Testis (tissue), 5 donors: Measurements from ENCODE around the gene EMX2. TPM values are rescaled to one million over a fixed set of nuclear protein-coding genes. Genes with fewer than 3 reads are reported as not detected.
A peak's percentile ranks its signal among the peaks of the same experiment; 100 is the strongest.

Experiments used
- DNase-seq: peaks from one replicate; pipeline ENCODE4 v3.0.0-alpha.2; 2019
- H3K27ac ChIP-seq, 2 donors: fragments of 200-600 bp; sonication (generic); one replicate each; pipeline ENCODE4 v1.5.1; 2019
- H3K27me3 ChIP-seq: fragments of 200-600 bp; sonication (generic); one replicate; pipeline ENCODE4 v1.5.1; 2019
- H3K36me3 ChIP-seq: fragments of 200-600 bp; sonication (generic); one replicate; pipeline ENCODE4 v1.5.1; 2017; ENCODE audit warnings: low read depth; ENCODE audit errors: missing control alignments
- H3K4me1 ChIP-seq: fragments of 200-600 bp; sonication (generic); one replicate; pipeline ENCODE4 v1.5.1; 2019
- H3K4me3 ChIP-seq, 2 donors: fragments of 200-600 bp; sonication (generic); one replicate each; pipeline ENCODE4 v1.5.1; 2017 to 2019
- H3K9me3 ChIP-seq: fragments of 200-600 bp; sonication (generic); one replicate; pipeline ENCODE4 v1.5.1; 2017
- CTCF ChIP-seq, 3 experiments: fragments of 450-650 bp in 2 of 3; fragments of 200-600 bp in 1 of 3; sonication (generic) in 1 of 3; IDR thresholded peaks; one replicate each; pipeline ENCODE4 v1.5.1; 2016 to 2019; ENCODE audit warnings: antibody characterized with exemption in 3 of 3, mild to moderate bottlenecking in 2 of 3, moderate library complexity in 1 of 3
- POLR2A ChIP-seq: fragments of 450-650 bp; IDR thresholded peaks from one replicate; pipeline ENCODE4 v1.6.1; 2017; ENCODE audit warnings: antibody characterized with exemption, mild to moderate bottlenecking, moderate library complexity
- WGBS, 2 donors: methylation state at CpG; one replicate each; pipeline ENCODE4 v1.1.5; 2018; 5-methylcytosine and 5-hydroxymethylcytosine counted together
- intact Hi-C: fragments of 100-400 bp; cut with DNase I; formaldehyde crosslinking; loops from one replicate; pipeline ENCODE4 v1.15.1; 2023; ENCODE audit warnings: low total_unique reads
- long read RNA-seq, 2 donors: transcript quantifications; one replicate each; lab custom pipeline, GENCODE V29; 2026
- polyA plus RNA-seq: library from polyadenylated mRNA; stranded (reverse); fragments of 350-450 nt; fragmentation: Illumina TruSeq; extraction: RNeasy Lipid Tissue Mini Kit (QIAGEN cat#74804); gene quantifications from one replicate; pipeline ENCODE4 v1.2.3, GENCODE V29; 2014; ENCODE audit warnings: low read depth, low replicate concordance; ENCODE audit not compliant: insufficient read depth
- total RNA-seq, 2 donors: library from RNA; depleted of rRNA; stranded (reverse); fragments of >200 nt; gene quantifications; one replicate each; pipeline ENCODE4 v1.2.3, GENCODE V29; 2016

The EMX2 gene
- total RNA-seq (1 to 10 TPM; 1.5 to 1.9 TPM), polyA plus RNA-seq (6.9 TPM)
- long read RNA-seq, donor 1, transcript EMX2-203 (3 exons, 2,897 nt) = major isoform, 19 of 20 reads
- long read RNA-seq, donor 1, partial matches to known transcripts = 0 of 20 reads
- long read RNA-seq, donor 1, other reads (novel, unspliced or antisense) = 0 of 20 reads
- long read RNA-seq, donor 2, transcript EMX2-203 (3 exons, 2,897 nt) = major isoform, 8 of 17 reads
- long read RNA-seq, donor 2, partial matches to known transcripts = 9 of 17 reads
- long read RNA-seq, donor 2, other reads (novel, unspliced or antisense) = 0 of 17 reads

GRCh38 chr10:117542706-117543224 is at the start of gene EMX2:
EMX2 (plus strand) TSS chr10:117542746; CDS start chr10:117543268, 522 bp downstream.
- intact Hi-C loops = loop anchor here (10.0 kb wide), 1 partner anchor 502 kb away; the partner anchor contains the start of gene RAB11FIP2
- WGBS, 2 donors = 1 to 2% methylated on average over 26 of the region's 26 CpGs
- peak within 1 kb of the TSS; percentile 80 to 91 for H3K27ac ChIP-seq
- H3K4me1 ChIP-seq = peaks cover 16% of the 10 kb centered on the region
- no peaks in the 10 kb centered on the region for H3K36me3 ChIP-seq
- H3K27me3 ChIP-seq = peaks cover 4% of the 10 kb centered on the region
- peak within 1 kb of the TSS; percentile 52 to 80 for H3K4me3 ChIP-seq
- no peak for DNase-seq
- no peaks in the 10 kb centered on the region for H3K9me3 ChIP-seq
- no peak for TF ChIP-seq POLR2A
- TF ChIP-seq CTCF (IDR thresholded peaks at IDR 0.05) = no peak

- Histone ChIP-seq H3K9me3 (no peaks in the 10 kb centered on the region), H3K27ac (no peak overlapping the region), H3K4me1 (no peaks in the 10 kb centered on the region), H3K27me3 (no peaks in the 10 kb centered on the region), H3K4me3 (no peak overlapping the region), H3K36me3 (no peaks in the 10 kb centered on the region)
- WGBS, 2 donors = 45 to 55% methylated on average over 5 of the region's 5 CpGs
- DNase-seq = no peak
- intact Hi-C loops = no loop called here
- no peak for TF ChIP-seq CTCF (IDR thresholded peaks at IDR 0.05)
- TF ChIP-seq POLR2A = no peak
Measured at GRCh38 chr10:117496031-117496430, 46.5 kb upstream of the EMX2 start.

- H3K9me3 ChIP-seq = no peaks in the 10 kb centered on the region
- H3K27me3 ChIP-seq = no peaks in the 10 kb centered on the region
- intact Hi-C loops = no loop called here
- H3K4me1 ChIP-seq = no peaks in the 10 kb centered on the region
- no peak overlapping the region for H3K4me3 ChIP-seq
- H3K27ac ChIP-seq = no peak overlapping the region
- no peaks in the 10 kb centered on the region for H3K36me3 ChIP-seq
- 4 to 5% methylated on average over 17 of the region's 17 CpGs for WGBS, 2 donors
- peak; percentile 88 for DNase-seq
- no peak for TF ChIP-seq POLR2A
- TF ChIP-seq CTCF (IDR thresholded peaks at IDR 0.05) = peak; percentile 85 to 93 (median 88)
Measured at GRCh38 chr10:117496616-117497028, 45.9 kb upstream of the EMX2 start.

DNA sequence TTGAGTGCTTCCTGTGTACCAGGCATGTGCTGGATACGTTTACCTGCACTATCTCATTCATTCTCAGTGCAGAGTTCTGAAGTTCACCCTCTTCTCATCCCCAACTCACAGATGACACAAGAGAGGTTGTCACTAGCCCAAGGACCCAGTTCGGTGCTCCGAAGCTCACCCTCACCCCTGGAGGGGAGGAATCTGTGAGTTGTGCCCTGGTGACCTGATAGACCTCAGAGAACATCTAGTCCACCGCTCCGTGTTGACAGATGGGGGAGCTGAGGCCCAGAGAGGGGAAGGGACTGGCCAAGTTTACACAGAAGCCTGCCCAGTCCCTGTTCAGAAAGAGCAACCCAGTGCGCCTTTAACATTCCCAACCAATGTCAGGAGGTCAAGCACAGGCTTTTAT is 44.8 kb upstream of the EMX2 start:
- H3K36me3 ChIP-seq = no peaks in the 10 kb centered on the region
- intact Hi-C loops = no loop called here
- WGBS, 2 donors = 82 to 83% methylated on average over 4 to 6 of the region's 6 CpGs
- no peak overlapping the region for H3K27ac ChIP-seq
- no peak for DNase-seq
- no peak overlapping the region for H3K4me3 ChIP-seq
- TF ChIP-seq POLR2A = no peak
- no peak for TF ChIP-seq CTCF (IDR thresholded peaks at IDR 0.05)
- no peaks in the 10 kb centered on the region for H3K27me3 ChIP-seq
- H3K9me3 ChIP-seq = no peaks in the 10 kb centered on the region
- H3K4me1 ChIP-seq = no peaks in the 10 kb centered on the region
